GM18867 (cell line): ENCODE measurements around the gene FASTK.

Experiments
- ATAC-seq: cut with Tn5 transposase; IDR thresholded peaks from one replicate; pipeline ENCODE4 v1.9.1; 2021; ENCODE audit warnings: mild to moderate bottlenecking, moderate library complexity; ENCODE audit not compliant: unreplicated experiment

The FASTK gene

DNA sequence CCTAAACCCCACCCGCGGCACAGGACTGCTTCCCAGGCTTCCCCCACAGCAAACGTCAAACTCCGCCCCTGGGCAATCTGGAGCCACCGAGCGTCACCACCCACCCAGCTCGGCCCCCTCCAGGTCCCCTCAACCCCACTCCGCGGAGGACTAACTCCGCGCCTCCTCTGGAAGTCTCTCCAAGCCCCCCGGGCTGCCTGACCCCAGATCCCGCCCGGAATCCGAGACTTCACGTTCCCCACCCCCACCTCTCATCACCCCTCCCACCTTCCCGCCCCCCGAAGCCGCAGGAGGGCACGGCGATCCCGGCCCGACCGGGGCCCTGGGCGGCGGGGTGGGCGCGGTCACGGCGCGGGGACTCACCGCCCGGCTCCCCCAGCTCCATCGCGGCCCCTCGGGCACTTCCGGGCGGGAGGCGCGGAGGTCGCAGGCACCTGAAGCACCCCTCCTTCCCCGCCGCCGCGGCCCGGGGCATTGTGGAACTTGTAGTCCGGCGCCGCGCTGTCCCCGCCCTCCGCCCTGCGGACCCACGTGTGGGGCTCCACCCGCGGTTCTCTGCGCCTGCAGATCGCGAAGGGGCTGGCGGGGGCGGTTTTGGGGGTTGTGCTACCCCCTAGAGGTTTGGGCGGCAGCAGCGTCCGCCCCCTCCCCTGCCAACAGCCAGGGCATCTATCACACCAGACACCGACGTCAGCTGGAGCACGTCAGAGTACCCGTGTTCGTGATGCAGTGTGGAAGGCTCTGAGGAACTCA, 2.6 kb upstream of the FASTK start, which contains the start of gene TMUB1:
Gene TMUB1 (minus strand): TSS at position 423 of the 753 bp plus-strand sequence. CDS start 930 bp downstream, outside the sequence.
- peak; percentile 52 for ATAC-seq

DNA sequence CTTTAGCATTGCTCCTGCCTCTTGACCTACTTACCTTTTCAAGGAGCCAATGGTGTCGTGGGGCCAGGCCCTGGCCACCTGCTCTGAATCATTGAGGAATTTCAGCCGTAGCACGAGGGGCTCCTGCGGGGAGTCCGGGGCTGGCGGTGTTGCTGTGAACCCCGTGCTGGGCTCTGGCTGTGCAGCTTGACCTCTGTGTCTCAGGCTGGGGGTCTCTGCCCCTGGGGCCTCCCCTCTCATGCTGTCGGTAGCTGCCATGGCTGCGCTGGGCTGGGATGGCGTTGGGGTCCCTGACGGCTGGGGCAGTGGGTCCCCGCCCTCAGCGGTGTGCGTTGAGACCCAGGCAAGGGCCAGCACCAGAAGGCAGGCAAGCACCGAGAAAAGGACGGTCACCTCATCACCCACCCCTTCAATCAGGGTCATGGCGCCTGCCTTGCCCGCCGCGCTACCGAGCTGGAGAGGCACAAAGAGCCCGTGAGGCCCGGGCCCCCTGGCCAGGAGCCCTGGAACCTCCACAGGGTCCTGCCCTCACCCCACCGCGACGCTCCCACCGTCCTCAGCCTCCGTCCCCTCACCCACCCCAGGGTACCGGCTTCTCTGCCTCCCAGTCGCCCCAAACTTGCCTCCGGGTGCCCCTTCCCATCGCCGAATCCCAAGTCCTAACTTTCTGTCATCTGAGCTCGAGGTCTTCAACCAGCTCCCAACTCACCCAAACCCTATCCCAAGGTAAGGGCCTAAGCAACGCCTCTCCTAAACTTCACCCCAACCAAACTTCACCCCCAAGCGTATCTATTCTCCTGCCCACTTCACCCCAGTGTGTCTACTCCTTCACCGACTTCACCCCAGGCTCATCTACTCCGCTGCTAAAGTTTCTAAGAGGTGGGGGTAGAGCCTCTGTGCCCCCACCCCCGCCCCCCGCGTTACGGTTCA, 1.8 kb upstream of the FASTK start:
- ATAC-seq, result no peak

DNA sequence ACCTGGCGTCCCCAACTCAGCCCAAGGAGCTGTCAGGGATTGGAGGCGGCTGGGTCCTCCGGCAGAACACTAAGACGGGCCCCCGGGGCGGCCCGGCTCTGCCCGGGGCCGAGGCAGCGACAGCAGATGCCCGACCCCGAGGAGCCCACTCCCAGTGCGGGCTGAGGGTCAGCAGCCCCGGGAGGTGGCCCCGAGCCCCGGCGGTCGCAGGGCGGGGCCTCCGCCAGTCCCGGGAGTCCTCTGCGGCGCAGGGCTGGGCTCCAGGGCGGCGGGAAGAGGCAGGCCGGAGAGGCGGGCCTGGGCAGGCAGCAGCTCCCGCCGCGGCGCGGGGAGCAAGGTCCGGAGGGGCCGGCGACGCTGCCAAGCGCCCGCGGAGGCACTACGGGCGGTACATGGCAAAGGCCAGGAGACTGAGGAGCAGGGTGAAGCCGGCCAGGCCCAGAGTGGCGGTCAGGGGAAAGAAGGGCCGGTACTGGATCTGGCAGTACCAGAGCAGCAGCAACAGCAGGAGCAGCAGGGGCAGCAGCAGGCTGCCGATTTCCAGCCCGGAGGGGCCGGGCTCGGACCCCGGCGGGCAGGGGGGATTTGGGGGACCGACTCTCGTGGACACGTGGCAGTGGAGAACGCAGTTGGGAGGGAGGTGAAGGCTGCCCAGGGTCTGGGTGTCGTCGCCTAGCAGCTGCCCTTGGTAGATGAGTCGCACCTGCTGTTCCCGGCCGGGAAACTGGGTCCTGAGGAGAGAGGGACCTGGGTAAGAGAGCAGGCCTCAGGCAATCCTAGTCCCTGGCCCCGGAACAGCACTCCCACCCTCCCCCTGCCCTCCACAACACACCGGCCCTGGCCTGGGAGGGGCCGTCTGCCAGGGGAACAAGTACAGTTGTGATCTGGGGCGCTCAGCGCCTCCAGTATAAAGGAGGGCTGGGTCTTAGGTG, 827 bp upstream of the FASTK start:
- ATAC-seq, result no peak

DNA sequence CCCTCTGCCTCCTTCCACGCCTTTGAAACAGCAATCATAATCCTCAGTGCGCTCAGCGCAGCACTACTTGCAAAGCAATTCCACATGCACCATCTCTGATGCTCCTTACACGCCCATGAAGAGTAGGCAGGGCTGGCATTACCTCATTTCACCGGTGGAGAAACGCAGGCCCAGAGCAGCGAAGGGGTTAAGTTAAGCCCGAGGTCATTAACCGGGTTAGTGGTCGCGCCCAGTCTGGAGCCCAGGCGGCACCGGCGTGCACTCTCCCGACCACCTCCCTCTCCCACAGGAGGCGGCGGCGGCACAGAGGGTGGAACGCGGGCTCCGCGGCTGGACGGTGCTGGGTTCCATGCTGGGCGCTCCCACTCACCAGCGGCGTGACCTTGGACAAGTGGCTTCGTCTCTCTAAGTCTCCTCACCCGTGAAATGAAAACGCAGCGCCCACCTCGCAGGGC, 515 bp downstream of the FASTK start:
- ATAC-seq, result peak; percentile 0

DNA sequence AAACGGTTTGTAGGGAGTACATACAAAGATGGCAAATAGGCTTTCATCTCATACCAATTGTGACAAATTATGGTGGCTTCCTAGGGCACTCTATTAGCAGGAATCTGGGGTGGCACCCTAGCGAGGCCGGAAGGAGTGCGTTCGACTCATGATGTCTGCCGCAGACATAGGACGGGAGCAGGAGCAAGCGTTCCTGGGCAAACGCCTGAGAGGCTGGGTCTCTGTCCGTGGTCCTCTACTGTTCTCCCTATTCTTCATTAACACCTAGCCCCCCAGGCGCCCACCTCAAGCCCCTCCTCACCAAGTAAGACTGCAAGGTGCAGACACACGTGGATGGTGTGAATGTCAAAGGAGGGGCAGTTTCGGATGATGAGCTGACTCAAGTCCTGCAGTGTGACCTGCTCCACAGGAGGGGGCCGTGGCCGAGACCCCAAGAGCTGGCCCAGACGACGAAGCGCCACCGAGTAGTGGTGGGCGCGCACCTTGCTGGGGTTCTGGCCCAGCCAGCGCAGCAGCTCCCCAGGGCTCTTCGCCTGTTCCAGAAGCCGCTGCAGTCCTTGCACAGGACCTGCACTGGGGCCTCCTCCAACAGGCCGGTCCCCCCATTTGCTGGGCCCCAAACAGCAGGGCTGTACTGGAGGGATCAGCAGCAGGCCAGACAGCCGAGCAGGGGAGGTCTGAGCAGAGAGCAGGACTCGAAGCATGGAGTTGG, 1.3 kb downstream of the FASTK start:
- no peak for ATAC-seq

DNA sequence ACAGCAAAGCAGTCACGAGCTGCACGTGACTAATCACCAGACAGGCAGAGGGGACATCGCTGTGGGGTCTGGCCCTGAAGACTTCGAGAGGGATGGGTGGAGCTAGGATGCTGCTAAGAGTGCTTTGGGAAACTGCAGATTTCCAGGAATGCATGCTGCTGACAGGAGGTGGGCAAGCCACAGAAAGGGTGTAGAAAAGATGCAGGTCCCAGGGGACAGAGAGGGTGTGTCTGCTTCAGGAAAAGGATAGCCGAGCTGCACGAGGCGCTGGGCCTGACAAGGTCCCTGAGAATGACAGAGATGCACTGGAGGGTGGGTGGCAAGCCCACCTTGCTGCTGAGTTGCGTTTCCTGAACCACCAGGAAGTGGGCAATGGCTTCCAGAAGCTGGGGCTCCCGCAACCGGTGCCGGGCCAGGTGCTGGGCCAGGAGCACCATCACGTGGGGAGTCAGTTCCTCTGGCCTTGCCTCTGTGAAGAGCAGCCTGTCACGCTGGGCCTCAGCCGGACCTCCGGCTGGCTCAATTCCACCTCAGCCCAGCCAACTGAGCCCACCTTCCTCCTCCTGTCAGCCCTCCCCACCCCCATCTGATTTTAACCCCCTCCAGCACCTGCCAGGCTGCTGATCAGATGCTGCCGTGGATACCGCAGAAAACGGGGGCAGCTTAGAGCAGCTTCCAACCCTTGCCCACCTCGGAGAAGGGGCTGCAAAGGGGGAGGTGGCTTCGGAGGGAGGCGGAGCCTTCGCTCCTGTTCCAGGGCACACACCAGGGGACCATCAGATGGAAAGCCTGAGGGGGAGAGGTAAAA, 2.2 kb downstream of the FASTK start:
- ATAC-seq, result no peak

DNA sequence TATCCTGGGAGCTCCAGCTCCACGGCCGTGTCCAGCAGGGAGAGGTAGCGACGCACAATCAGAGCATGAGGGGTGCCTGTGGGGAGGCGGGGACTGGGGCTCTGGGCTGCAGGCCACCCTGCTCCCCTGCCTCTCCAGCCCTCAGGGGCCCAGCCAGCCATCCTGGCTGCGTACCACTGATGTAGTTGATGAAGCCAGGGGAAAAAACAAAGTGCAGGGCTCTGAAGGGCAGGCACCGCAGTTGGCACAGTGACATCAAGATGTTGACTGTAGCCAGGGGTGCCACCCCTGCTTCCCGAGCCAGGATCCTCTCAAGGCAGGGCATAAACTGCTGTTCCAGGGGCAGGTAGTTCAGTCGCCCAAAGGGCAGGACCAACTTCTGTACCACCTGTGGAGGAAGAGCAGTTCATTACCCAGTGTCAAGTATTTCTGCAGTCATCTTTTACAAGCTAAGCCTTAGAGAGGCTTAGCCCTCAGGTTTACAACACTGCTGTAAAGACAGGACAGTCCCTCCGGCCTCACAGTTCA, 2.8 kb downstream of the FASTK start:
- no peak for ATAC-seq

DNA sequence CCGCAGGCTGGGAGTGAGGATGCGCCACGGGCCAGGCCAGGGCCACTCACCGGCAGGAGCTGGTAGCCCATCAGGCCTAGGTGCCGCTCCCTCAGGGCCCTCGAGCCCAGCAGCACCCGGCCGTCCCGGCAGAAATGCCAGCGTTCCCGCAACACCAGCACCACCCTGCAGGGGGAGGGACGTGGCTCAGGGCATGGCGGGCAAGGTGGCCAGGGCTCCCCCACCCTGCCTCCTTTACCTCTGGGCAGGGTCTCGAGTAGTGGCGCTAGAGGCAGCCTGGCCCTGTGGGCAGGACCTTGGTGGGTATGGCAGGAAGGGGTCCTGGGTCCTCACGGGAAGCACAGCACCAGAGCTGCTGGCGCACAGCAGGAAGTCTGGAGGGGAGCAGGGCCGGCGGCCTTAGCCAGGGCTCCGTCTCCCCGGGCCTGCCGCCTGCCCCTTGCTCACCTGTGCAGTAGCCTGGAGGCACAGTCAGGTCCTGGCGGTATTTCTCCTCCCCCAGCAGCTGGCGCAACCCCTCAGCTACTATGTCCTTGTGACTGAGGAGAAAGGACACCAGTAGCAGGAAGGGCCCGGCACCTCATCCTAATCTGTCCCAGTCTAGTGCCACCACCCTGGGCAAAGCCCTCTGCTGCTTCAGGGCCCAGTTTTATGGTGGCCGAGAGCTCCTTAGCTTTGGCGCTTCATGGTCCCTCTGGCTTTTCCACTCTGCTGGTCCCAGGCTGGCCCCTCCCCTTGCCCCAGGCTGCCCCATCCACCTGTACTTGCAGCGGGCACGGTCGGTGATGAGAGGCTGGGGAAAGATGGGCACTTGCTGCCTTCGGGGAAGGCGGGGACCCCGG, 3.5 kb downstream of the FASTK start:
- no peak for ATAC-seq

DNA sequence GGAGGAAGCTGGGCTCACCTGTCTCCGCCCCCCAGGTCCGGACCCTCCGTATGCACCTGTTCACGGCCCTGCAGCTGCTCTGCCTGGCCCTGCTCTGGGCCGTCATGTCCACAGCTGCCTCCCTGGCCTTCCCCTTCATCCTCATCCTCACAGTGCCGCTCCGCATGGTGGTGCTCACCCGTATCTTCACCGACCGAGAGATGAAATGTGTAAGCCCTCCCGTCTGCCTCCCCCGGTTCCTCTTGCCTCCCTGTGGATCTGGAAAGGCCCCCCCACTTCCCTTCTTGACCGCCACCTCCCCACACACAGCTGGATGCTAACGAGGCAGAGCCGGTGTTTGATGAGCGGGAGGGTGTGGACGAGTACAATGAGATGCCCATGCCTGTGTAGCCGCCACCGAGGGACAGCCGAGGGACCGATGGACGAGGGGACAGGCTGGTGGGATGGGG, 4.6 kb downstream of the FASTK start:
- ATAC-seq, result no peak

DNA sequence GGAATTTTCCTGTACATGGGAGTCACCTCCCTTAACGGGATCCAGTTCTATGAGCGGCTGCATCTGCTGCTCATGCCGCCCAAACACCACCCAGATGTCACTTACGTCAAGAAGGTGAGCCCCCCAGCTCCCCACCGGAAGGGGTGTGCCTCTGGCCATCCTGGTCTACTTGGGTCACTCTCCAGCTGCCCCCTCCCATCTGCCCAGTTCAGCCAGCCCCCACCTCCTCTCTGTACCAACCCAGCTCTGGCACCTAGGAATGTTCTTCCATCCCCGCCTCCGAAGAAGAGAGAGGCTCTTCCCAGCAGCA, 5.0 kb downstream of the FASTK start:
- ATAC-seq, result no peak

DNA sequence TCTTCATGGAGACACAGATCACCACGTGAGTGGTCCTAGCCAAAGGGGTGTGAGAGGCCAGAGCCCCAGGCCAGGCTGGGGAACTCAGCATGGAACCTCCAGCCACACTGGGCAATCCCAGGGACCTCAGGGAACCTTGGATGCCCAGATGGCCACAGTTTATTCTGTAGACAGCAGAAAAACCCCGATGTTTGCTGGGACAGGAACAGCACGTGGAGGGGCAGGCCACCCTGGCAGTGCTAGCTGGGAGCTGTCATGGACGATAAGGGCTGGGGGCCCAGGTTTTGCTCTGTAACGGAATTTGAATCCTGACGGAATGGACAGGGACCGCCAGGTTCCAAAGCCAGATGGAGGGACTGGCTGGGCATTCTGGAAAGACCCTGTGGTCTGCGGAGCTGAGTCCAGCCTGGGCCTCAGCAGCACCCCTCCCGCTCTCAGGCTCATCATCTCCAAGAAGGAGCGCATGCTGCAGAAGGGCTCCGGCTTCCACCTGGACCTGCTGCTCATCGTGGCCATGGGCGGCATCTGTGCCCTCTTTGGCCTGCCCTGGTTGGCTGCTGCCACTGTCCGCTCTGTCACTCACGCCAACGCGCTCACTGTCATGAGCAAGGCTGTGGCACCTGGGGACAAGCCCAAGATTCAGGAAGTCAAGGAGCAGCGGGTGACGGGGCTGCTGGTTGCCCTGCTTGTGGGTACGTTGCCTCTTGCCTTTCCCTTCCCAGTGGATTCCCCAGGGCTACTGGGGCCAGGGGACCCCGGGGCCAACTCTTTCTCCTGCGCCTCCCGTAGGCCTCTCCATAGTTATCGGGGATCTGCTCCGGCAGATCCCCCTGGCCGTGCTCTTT, 5.6 kb downstream of the FASTK start:
- no peak for ATAC-seq

DNA sequence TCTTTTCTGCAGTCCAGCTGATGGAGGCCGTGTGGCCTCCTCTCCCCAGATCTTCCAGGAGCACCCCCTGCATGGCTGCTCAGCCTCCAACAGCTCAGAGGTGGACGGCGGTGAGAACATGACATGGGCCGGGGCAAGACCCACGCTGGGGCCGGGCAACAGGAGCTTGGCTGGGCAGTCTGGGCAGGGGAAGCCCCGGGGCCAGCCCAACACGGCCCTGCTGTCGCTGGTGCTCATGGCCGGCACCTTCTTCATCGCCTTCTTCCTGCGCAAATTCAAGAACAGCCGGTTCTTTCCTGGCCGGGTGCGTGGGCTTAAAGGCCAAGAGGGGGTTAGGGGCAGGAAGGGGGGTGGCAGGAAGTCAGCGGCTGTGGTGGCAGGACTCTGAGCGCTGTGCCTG, 6.6 kb downstream of the FASTK start:
- ATAC-seq, result no peak

DNA sequence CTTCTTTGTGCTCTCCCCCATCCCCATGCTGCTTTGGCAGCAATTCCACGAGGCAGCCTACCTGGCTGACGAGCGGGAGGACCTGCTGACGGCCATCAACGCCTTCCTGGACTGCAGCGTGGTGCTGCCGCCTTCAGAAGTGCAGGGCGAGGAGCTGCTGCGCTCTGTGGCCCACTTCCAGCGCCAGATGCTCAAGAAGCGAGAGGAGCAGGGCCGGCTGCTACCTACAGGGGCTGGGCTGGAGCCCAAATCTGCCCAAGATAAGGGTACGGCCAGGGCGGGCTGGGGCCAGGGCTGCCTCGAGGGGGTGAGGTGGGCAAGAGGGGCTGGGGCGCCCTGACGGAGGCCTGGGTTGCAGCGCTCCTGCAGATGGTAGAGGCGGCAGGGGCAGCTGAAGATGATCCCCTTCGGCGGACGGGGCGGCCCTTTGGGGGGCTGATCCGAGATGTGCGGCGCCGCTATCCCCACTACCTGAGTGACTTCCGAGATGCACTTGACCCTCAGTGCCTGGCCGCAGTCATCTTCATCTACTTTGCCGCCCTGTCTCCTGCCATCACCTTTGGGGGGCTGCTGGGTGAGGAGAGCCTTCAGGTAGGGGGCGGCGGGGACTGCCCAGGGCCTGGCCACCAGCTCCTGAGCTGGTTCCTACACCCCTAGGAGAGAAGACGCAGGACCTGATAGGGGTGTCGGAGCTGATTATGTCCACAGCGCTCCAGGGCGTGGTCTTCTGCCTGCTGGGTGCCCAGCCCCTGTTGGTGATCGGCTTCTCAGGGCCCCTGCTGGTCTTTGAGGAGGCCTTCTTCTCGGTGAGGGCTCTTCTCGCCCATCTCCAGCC, 9.4 kb downstream of the FASTK start:
- no peak for ATAC-seq

DNA sequence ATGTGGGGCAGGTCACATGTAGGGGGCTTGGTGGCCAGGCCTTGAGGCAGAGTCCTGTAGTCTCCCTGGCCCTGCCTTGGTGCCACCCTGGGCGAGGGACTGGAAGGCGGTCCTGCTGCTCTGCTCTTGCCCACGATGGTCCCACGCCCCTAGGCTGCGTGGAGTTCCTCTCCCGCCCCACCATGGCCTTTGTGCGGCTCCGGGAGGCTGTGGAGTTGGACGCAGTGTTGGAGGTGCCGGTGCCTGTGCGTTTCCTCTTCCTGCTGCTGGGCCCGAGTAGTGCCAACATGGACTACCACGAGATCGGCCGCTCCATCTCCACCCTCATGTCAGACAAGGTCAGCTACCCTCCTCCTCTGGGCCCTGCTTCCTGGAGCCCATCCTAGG, 10.0 kb downstream of the FASTK start:
- no peak for ATAC-seq

DNA sequence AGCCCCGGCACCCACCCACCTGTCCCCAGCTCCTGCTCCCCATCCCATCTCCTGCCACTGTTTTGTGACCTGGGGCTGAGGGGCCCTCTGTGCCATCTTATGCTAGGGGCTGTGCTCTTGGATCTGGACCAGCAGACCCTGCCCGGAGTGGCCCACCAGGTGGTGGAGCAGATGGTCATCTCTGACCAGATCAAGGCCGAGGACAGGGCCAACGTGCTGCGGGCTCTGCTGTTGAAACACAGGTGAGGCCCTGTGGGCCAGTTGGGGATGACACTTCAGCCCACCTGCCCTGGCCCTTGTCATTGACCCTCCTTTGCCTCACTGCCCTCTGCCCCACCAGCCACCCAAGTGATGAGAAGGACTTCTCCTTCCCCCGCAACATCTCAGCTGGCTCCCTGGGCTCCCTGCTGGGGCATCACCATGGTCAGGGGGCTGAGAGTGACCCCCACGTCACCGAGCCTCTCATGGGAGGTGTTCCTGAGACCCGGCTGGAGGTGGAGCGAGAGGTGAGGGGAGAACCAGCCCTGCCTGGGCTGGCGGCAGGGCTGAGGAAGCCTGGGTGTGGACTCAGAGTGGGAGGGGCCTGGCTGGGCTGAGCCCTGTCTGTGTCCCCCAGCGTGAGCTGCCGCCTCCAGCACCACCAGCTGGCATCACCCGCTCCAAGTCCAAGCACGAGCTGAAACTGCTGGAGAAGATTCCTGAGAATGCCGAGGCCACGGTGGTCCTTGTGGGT, 10.6 kb downstream of the FASTK start:
- no peak for ATAC-seq
